Sciatic nerve (tissue), 2 donors: ENCODE data around the gene RARA. TPM values are rescaled to one million over a fixed set of nuclear protein-coding genes. Genes with fewer than 3 reads are reported as not detected.
A peak's percentile ranks its signal among the peaks of the same experiment; 100 is the strongest.

Experiments
- ATAC-seq: fragments of 200-7000 bp; cut with Tn5 transposase; one replicate; pipeline ENCODE4 v1.9.1; 2020; ENCODE audit warnings: mild to moderate bottlenecking, moderate library complexity
- DNase-seq: peaks from one replicate; pipeline ENCODE4 v3.0.0-alpha.2; 2020; ENCODE audit warnings: low spot score
- intact Hi-C: fragments of 100-400 bp; cut with DNase I; formaldehyde crosslinking; loops from one replicate; pipeline ENCODE4 v1.14.2; 2022
- total RNA-seq: library from RNA; stranded (reverse); fragmentation: NEBNext Ultra II Directional; extraction: Animal tissue kit (Norgen Biotek cat#: 25700); gene quantifications from one replicate; pipeline ENCODE4 v1.2.1, GENCODE V29; 2021
- donor health status: DM: no; HTN: no; CAD: no.
- donor health status: DM: no; HTN: no; CAD: no.

The RARA gene
- total RNA-seq, 1 donor from 2014 or later = 74.4 TPM

DNA sequence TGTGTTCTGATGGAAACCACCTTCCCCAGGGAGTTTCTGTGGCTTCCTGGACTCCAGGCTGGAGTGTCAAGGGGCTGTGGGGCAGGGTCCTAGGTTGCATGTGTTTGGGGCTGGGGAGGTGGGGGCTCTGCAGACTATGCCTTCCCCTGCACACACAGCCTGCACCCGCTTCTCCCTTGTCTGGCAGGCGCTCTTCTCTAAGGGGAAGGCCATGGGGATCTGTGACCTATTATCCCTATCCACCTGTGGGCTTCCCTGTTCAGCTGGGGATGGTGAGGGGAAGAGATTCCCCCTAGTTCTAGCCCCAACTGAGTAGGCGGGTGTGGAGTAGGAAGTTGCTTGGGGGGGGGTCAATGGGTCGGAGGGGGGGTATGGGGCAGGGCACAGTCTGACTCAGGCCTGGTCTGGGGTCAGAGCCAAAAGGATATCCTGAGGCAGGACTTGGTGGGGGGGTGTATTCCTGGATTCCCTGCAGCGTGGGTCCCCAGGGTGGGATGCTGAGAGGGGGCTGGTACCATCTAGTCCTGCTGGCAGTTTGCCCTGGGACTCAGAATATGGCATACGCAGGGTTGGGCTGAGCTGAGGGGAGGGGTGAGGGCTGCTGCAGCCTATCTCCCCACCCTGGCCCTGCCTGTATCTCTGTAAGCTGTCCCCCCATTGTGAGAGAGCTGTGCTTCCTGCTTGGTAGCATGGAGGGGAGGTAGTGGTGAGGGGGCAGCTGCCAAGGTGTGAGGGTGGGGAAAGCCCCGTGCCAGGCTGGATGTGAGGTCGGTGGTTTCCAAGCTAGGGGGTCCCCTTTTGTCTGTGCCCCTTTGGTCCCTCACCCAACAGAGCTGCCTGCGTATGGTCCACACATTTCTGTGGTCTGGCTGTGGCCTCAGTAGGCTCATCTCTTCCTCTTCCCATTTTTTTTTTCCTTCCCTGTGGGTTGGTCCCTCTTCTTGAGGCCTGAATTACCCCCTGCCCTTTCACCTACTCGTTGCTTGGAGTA is 14.7 kb downstream of the RARA start:
- intact Hi-C loops = no loop called here
- ATAC-seq (no peak), DNase-seq (no peak)

DNA sequence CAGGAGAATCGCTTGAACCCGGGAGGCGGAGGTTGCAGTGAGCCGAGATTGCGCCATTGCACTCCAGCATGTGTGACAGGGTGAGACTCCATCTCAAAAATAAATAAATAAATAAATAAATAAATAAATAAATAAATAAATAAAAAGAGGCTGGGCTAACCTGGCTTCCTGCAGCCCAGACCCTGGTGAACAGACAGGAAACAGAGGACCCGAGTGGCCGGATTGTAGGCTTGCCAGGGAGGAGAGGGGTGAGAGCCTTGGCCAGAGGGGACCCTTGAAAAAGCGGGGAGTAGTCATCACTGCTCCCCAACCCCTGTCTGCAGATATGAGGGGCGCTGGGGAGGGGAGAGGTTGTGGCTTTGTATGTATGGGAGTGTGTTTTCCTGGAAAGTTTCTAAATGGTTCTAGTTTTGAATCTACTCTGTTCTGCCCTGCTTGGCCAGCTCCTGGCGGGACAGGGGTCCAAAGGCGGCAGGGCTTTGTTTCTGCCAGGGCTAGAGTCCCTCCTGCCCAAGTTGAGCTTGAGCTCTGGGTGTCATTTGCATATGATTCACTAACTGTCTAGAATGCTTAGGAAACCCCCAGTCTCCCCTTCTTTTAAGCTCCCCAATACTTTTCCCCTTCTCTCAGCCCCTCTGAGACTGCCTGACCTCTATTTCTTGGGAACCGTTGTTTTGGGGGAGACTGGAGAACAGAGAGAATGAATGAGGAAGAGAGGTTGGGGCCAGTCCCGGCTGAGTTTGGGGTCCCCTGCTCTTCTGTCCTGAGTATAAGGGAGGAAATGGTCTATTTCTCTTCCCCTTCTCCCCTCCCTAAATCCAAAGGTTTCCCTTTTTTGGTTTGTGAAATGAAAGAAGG is 16.4 kb downstream of the RARA start:
- DNase-seq = no peak
- intact Hi-C loops = no loop called here
- ATAC-seq = no peak

DNA sequence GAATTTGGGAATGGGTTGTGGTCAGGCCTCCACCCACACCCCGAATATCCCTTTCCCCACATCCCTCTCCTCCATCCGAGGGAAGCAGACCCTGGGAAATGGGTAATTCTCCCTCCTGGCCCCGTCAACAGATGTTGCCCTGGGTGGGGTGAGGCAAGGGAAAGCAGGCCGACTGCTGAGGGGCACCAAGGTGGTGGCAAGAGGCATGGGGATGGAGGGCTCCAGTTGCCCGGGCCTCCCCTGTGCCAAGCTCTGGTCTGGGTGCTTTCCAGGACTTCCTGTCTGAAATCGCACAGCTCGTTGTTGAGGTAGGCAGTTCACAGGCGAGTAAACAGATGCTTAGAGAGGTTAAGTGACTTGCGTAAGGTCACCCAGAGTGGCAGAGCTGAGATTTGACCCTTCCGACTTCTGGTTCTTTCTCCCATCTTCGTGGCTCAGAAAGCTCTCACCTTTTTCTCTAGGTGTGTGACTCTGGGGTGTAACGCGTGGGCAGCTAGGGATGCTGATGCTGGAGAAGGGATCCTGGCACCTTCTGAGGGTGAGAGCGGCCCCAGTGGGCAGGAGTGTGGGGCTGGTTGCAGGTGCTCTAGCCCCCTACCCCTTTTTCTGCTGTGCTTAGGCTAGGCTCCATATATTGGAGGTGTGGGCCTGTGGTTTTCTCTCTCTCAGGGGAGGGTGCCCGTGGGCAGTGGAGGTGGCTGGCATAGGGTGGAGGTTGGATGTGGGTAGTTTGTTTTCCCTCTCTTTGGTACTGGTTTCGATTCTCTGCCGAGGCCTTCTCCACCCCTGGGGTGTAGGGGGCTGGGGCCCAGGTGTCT is 17.2 kb downstream of the RARA start:
- no peak for DNase-seq
- intact Hi-C loops = no loop called here
- no peak for ATAC-seq

DNA sequence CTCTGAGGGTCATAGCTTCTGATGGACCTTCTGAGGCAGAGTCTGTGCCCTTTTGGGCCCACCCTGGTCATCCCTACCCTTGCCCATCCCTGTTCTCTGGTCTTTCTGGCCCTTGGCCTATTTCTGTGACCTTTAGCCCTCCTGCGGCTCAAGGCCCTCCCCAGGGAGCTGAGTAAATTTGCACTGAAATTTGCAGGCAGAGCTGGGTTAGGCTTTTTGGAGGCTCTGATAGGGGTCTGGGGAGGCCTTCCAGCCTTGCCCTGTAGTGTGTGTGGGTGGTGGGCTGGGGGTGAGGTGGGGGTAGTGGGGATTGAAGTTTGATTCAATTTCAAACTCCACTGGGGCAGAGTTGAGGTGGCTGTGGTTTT is 17.8 kb downstream of the RARA start:
- DNase-seq (no peak), ATAC-seq (peak; percentile 50)
- intact Hi-C loops = no loop called here

DNA sequence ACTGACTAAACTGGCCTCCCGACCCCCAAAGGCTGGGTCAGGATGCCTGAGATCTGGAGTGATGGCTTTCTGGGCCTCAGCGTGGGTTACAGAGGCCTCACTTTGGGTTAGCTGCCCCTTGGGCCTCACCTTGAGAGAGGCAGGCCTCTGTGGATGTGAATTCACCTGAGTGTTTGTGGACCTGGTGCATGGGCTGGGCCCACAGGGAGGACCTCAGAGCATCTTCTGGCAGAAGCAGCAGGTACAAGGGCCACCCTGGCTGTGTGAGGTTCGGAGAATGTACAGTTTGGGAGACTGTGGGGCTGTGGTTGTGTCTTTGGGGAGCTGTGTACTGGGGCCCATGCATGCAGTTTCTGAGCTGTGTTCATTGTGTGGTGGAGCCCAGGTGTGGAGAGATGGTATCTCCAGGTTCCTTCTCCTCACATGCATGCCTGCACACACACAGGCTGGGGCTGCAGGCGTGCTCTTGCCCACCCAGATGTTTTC is 18.3 kb downstream of the RARA start:
- DNase-seq (no peak), ATAC-seq (no peak)
- intact Hi-C loops = no loop called here

DNA sequence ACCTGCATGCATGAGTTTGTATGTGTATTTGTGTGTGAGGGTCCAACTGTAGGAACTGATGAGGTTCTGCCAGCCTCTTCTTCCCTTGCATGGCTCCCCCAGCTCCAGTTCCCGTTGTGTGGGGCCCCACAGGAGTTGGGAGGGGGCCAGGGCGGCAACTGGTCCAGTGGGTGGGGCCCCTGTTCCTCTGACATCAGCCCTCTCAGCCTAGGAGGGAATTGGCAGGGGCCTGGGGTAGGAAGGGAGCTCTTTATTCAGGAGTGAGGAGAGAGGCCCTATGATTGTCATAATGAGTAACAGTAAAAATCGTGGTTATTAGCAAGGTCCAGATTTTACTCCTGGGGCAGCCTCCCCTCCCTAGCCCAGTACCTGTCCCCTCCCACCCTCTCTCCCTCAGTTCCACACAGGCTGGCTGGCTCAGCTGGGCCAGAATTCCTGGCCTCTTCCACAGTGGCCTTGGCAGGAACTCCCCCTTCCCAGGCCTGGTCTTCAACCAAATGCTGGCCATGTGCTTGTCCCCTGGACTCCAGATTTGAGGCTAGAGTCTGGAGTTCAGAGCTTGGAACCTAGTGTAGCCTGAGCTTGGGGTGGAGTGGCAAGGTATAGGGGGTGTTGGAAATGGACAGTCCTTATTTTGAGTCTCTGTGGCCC is 18.9 kb downstream of the RARA start:
- ATAC-seq (no peak), DNase-seq (no peak)
- intact Hi-C loops = no loop called here

DNA sequence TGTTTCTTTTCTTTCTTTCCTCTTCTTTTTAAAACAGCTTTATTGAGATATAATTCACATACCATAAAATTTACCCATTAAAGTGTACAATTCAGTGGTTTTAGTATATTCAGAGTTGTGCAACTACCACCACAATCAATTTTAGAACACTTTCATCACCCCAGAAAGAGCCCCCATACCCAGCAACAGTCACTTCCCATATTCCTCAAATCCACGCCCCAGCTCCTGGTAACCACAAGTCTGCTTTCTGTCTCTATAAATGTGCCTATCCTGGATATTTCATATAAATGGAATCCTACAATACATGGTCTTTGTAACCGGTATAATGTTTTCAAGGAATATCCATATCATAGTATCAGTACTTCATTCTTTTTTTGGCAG is 19.4 kb downstream of the RARA start:
- intact Hi-C loops = no loop called here
- DNase-seq (no peak), ATAC-seq (no peak)

DNA sequence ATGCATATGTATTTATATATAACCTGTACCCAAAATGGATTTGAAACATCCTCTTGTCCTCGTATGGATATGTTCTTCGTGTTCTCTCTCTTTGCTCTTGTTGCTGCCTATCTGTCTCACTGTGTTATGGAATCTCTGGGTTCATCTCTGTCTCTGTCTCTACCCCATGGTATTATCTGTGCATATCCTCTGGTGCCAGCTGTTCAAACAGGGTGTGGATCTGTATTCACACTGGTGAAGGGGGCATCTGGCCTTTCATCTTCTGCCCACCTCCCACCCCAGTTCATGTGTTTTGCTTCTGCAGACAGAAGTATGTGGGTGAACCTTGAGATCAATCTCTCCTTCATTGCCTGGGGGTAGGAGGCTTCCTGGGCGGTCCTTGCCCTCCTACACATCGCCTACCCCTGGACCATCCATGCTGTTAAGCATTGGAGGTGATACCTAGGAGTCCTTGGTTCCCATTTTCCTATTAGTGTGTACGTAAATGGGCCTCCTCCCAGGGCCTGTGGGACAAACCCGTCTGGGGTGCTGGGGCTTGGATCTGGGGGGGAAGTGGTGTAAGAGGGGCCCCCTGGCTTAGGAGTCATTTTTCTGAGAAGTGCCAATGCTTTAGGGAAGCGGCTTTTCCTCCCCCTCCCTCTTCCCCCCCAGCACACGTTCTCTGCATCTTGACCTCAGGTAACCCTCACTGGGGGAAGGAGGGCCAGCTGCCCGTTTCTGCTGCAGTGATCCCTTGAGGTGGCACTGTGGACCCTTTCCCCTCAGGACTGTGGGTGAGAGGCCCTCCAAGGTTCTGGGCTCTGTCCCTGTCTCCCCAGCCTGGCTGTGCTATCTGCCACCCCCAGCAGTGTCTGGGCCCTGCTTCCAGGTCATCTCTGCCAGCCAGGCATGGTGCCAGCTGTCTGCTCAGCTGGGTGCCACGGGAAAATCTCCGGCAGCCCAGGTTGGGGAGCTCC is 21.1 kb downstream of the RARA start:
- intact Hi-C loops = no loop called here
- DNase-seq (no peak), ATAC-seq (no peak)

DNA sequence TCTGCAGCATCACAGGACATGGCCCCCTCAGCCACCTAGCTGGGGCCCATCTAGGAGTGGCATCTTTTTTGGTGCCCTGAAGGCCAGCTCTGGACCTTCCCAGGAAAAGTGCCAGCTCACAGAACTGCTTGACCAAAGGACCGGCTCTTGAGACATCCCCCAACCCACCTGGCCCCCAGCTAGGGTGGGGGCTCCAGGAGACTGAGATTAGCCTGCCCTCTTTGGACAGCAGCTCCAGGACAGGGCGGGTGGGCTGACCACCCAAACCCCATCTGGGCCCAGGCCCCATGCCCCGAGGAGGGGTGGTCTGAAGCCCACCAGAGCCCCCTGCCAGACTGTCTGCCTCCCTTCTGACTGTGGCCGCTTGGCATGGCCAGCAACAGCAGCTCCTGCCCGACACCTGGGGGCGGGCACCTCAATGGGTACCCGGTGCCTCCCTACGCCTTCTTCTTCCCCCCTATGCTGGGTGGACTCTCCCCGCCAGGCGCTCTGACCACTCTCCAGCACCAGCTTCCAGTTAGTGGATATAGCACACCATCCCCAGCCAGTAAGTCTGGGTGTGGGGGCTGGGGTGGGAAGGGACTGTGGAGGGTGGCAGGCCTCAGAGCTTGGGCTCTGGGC is 22.0 kb downstream of the RARA start:
- intact Hi-C loops = no loop called here
- DNase-seq (no peak), ATAC-seq (no peak)

DNA sequence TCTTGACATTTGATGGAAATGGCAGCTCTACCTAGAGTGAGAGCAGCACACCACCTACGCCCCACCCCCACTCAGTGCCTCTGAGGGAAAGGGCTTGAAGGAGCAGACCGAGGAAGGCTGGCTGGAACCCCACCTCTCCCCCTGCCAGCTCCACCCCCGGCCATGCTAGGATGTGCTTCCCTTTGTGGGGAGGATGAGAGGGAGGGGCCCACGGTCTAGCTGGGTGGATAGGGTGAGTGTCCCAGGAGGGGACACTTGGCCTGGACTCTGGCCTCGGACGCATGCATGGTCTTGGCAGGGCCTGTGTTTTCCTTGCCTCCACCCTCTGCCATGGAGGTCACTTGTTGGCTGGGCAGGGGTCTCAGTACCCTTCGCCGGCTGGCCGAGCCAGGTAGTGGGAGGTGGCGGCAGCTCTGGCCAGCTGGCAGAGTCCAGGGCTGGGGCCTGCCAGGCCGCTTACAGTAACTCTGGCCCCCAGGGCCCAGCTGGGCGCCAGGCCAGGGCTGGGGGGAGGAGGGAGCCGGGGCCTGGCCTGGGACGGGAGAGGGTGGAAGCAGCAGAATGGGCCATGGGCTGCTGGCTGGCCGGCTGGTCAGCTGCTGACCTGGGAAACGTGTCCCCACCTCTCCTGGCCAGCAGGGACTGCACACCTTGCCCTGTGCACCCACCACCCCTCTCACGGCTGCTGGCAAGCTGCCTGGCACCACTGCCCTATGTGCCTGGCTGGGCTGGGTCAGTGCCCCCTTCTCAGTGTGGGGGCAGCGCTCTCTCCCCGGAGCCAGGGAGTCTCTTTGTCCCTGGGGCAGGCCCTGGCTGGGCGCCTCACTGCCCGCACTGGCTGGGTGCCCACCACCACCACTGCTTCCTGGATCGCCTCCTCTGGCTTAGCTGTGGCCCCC is 23.0 kb downstream of the RARA start:
- DNase-seq = peak; percentile 93
- ATAC-seq = peak; percentile 93

DNA sequence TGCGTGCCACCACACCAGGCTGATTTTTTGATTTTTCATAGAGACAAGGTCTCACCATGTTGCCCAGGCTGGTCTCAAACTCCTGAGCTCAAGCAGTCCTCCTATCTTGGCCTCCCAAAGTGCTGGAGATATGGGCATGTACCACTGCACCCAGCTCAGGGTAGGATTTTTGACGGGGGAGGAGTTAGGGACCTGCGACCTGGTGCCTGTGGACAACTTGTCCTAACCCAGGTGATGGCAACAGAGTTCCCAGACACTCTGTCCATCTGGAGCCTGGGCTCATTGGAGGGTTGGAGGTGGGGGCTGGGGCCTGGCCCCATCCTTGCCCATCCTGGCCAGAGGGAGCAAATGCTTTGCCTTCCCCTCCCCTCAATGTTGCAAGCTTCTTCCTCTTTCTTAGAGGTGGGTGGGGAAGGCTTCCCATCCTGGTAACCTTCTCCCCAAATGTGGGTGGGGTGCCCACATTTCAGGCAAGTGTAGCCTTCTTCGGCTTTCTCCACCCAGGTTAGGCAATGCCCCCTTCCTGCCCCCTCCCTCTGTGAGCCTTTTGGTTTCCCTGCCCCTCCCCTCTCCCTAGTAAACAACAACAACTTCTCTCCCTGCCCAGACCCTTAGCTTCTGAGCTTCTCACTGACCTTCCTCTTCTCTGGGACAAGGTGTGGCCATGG is 24.9 kb downstream of the RARA start:
- no peak for DNase-seq
- intact Hi-C loops = no loop called here
- ATAC-seq = no peak

More for the DNA sequence above, 23.0 kb downstream of the RARA start:
- intact Hi-C loops = no loop called here

DNA sequence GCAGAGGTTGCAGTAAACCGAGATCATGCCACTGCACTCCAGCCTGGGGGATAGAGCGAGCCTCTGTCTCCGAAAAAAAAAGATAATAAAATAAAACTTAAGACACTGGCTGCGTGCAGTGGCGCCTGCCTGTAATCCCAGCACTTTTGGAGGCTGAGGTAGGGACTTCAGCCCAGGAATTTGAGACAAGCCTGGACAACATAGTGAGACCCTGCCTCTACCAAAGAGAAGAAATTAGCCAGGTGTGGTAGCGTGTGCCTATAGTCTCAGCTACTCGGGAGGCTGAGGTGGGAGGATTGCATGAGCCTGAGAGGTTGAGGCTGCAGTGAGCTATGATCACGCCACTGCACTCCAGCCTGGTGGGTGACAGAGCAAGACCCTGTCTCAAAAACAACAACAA is 26.6 kb downstream of the RARA start:
- no peak for DNase-seq
- intact Hi-C loops = no loop called here
- no peak for ATAC-seq

DNA sequence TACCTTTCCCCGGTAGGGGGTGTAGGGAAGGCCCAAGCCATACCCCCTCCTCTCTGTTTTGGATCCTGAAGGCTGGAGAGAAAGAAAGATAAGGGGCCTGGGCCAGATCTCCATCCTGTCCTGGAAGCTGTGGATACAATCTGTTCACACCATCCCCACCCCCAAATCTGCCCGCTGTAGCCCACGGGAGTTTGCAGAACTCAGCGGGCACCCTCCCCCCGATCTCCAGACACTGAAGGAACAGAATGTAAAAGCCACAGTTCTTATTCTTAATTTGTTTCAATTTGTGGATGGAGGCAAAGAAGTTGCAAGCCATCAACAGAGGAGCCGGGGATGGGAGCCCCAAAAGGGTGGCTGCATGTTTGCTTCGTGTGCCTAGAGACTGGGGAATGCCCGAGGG is 28.4 kb downstream of the RARA start:
- intact Hi-C loops = no loop called here
- DNase-seq (no peak), ATAC-seq (no peak)

DNA sequence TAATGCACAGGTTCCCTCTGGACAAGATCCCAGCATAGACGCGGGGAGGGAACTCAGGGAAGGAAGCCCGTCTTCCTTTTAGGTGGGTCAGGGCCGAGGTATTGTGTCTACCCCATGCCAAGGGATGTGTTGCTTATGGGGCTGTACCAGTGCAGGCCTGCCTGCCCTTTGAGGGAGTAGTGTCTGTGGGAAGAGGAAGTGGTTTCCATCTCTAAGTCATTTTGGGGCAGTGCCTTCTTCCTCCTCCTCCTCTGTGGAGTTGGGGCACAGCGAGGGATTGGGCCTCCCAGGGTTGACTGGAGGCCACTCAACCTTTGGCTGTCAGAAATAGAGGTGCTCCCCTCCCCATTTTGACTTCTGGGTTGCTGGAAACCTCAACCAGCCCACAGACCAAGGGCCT is 29.1 kb downstream of the RARA start:
- DNase-seq = no peak
- intact Hi-C loops = no loop called here
- no peak for ATAC-seq

DNA sequence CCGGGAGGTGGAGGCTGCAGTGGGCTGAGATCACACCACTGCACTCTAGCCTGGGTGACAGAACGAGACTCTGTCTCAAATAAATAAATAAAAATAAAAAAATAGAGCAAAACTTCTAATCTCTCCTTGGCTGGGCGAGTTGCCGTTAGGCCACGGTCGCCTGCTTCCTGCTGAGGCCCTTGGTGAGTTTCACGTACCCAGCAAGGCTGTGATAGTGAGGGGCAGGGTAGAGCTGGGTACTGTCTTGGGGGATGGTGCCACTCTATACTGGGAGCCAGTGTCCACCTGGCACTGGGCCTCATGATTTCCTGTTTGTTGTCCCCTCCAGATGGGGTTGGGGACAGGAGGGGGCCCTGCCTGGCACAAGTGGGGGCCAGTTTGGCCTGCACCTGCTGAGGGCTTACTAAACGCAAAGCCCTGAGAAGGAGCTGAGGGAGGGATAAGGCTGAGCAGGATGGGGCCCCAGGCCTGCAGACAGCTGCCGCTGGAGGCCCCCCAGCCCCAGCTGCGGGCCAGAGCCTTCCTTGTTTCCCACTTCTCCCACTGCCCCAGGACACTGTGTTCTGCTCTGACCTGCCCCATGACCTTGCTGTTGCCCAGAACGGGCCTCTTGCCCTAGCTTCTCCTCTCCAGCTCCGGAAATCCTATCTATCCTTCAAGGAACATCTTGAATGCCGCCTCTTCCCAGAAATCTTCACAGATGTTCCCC is 30.1 kb downstream of the RARA start:
- DNase-seq (no peak), ATAC-seq (no peak)
- intact Hi-C loops = no loop called here
